PC-9 (cell line): Measurements from ENCODE around the gene EPB42. TPM values are rescaled to one million over a fixed set of nuclear protein-coding genes. Genes with fewer than 3 reads are reported as not detected.

ENCODE experiments used
- BruUV-seq: library from RNA; stranded (reverse); fragments of 400-500 nt; replicated peaks from 2 replicates; lab custom pipeline; 2021; lab: Mats Ljungman, UMichigan
- CTCF ChIA-PET: fragments of 300-600 bp; sonication (Branson Sonifier 250); formaldehyde crosslinking; loops from one replicate; lab custom pipeline; 2022; ENCODE audit warnings: antibody characterized with exemption; lab: Charles Lee
- POLR2A ChIA-PET: fragments of 300-600 bp; sonication (Branson Sonifier 250); formaldehyde crosslinking; loops from one replicate; lab custom pipeline; 2022; ENCODE audit warnings: antibody characterized with exemption; ENCODE audit not compliant: unreplicated experiment; lab: Charles Lee
- DNase-seq, 2 experiments: peaks; one replicate each; pipeline versions ENCODE4 v3.0.0 to v3.0.0-alpha.2; 2015 to 2022; ENCODE audit warnings: mixed read lengths in 1 of 2
- H2AFZ ChIP-seq: fragments of 200-600 bp; sonication (generic); 2 replicates; pipeline ENCODE4 v1.8.1; 2017; ENCODE audit warnings: antibody characterized with exemption
- H3F3A ChIP-seq: fragments of 200-600 bp; sonication (generic); 2 replicates; pipeline ENCODE4 v1.8.1; 2017; ENCODE audit warnings: antibody characterized with exemption, mild to moderate bottlenecking, low read depth; ENCODE audit not compliant: insufficient read depth
- H3K27ac ChIP-seq: fragments of 200-600 bp; sonication (generic); 2 replicates; pipeline ENCODE4 v1.6.1; 2016; ENCODE audit warnings: mixed run types
- H3K27me3 ChIP-seq: fragments of 200-600 bp; sonication (generic); 2 replicates; pipeline ENCODE4 v1.6.1; 2016; ENCODE audit warnings: low read depth, mixed run types; ENCODE audit not compliant: insufficient read depth
- H3K36me3 ChIP-seq: fragments of 200-600 bp; sonication (generic); 2 replicates; pipeline ENCODE4 v1.6.1; 2016; ENCODE audit warnings: low read depth, mixed run types
- H3K4me1 ChIP-seq: fragments of 200-600 bp; sonication (generic); replicated peaks from 2 replicates; pipeline ENCODE4 v1.6.1; 2016; ENCODE audit warnings: mixed run types; ENCODE audit not compliant: insufficient read depth
- H3K4me2 ChIP-seq: fragments of 200-600 bp; sonication (generic); 2 replicates; pipeline ENCODE4 v1.6.1; 2017; ENCODE audit warnings: mixed run types
- H3K4me3 ChIP-seq: fragments of 200-600 bp; sonication (generic); 2 replicates; pipeline ENCODE4 v1.6.1; 2016; ENCODE audit warnings: mixed run types
- H3K79me2 ChIP-seq: fragments of 200-600 bp; sonication (generic); 2 replicates; pipeline ENCODE4 v1.6.1; 2017; ENCODE audit warnings: low read depth, mixed run types
- H3K9me2 ChIP-seq: fragments of 200-600 bp; sonication (generic); 2 replicates; pipeline ENCODE4 v1.8.1; 2017; ENCODE audit warnings: mild to moderate bottlenecking; ENCODE audit not compliant: insufficient read depth
- H3K9me3 ChIP-seq: fragments of 200-600 bp; sonication (generic); 2 replicates; pipeline ENCODE4 v1.8.1; 2016; ENCODE audit warnings: low read depth; ENCODE audit not compliant: insufficient read depth
- H4K20me1 ChIP-seq: fragments of 200-600 bp; sonication (generic); 2 replicates; pipeline ENCODE4 v1.8.1; 2017; ENCODE audit not compliant: insufficient read depth
- CTCF ChIP-seq: fragments of 200-600 bp; sonication (generic); conservative IDR thresholded peaks from 2 replicates; pipeline ENCODE4 v1.6.1; 2017; ENCODE audit warnings: mixed run types, antibody characterized with exemption, mild to moderate bottlenecking, moderate library complexity
- EZH2 ChIP-seq: fragments of 200-600 bp; sonication (generic); IDR thresholded peaks from 2 replicates; pipeline ENCODE4 v1.8.0; 2017; ENCODE audit warnings: antibody characterized with exemption, low read depth
- intact Hi-C: fragments of 100-400 bp; cut with micrococcal nuclease; formaldehyde crosslinking; loops from one replicate; pipeline ENCODE4 v1.10.0; 2022; ENCODE audit not compliant: unreplicated experiment
- total RNA-seq: library from RNA; stranded (reverse); gene quantifications from 2 replicates; pipeline ENCODE4 v1.2.3, GENCODE V29; 2021

The EPB42 gene
- total RNA-seq, 1 experiment from 2014 or later: not detected

GRCh38 chr15:43190178-43190577 lies 30.6 kb downstream of the EPB42 start:
- Histone ChIP-seq H3K27ac (no peak overlapping the region), H3K4me1 (peaks cover 12% of the 10 kb centered on the region), H3K79me2 (peaks cover 13% of the 10 kb centered on the region; the same call in 1 of the 2 replicates), H3F3A (0 out of 2 replicates have a peak, but pooled peaks cover 2% of the 10 kb centered on the region), H3K9me2 (no peaks in the 10 kb centered on the region), H2AFZ (no peak overlapping the region), H3K4me3 (no peak overlapping the region), H3K4me2 (no peak overlapping the region), H3K27me3 (no peaks in the 10 kb centered on the region), H3K9me3 (no peaks in the 10 kb centered on the region), H4K20me1 (no peaks in the 10 kb centered on the region), H3K36me3 (0 out of 2 replicates have a peak, but pooled peaks cover 14% of the 10 kb centered on the region)
- POLR2A ChIA-PET: no interaction called here
- intact Hi-C loops: no loop called here
- no peak for DNase-seq
- no TSS peak for BruUV-seq
- CTCF ChIA-PET: no interaction called here
- no peak for TF ChIP-seq CTCF
- TF ChIP-seq EZH2: no peak

DNA sequence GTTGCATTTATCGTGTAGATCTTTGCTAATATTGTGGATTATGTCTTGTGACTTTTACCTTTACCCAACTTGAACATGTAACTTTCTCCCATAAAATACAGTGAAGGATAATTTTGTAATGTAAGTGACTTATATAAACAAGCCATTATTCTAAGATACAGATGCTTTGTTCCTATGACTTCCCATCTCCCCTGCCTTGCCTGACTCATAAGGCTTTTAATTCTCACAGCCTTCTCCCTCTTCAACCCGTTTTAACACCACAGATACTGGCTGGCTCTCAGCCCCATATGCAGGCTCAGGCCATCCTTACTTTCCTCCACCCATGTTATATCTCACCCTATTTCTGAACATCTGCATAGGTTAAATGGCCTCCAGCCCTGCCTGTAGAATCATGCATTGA lies 31.5 kb downstream of the EPB42 start:
- BruUV-seq: no TSS peak
- ChIA-PET POLR2A (no interaction called here), CTCF (interaction anchor here (0.6 kb wide), 1 partner anchor 94 kb away, joined by 3 read pairs; no protein-coding TSS in a partner anchor)
- Histone ChIP-seq H3F3A (peaks cover 11% of the 10 kb centered on the region; the same call in 1 of the 2 replicates), H3K4me2 (no peak overlapping the region), H3K9me2 (no peaks in the 10 kb centered on the region), H3K79me2 (peaks cover 13% of the 10 kb centered on the region; the same call in 1 of the 2 replicates), H3K27me3 (no peaks in the 10 kb centered on the region), H3K4me3 (no peak overlapping the region), H4K20me1 (no peaks in the 10 kb centered on the region), H3K36me3 (0 out of 2 replicates have a peak, but pooled peaks cover 9% of the 10 kb centered on the region), H3K4me1 (peaks cover 16% of the 10 kb centered on the region), H2AFZ (no peak overlapping the region), H3K9me3 (no peaks in the 10 kb centered on the region), H3K27ac (no peak overlapping the region)
- TF ChIP-seq CTCF: no peak
- no peak for TF ChIP-seq EZH2
- no peak for DNase-seq
- intact Hi-C loops: loop anchor here (5.0 kb wide), 1 partner anchor 487 kb away; no protein-coding TSS in a partner anchor

DNA sequence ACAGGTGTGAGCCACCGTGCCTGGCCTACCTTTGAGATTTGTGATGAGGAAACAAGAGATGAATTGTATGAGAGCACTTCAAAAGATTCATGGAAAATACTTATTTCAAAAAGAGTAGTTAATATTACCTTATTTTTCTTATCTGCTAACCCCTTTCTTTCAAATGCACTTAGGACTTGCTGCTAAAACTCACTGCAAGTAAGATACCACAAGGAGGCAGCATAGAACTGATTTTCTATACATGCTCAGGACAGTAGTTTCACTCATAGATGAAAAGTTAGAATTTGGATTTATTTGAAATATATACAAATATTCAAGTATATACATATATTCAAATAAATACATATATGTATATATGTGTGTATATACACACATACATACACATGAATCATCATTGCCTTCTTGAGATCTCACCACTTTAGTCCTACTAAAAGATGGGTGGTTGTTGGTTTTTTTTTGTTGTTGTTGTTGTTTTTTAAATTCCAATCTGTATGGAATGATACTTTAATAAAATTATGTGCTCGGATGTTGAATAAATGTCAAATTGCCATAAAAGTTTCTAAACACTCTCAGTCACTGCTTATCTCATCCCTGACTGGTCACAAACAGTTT lies 33.2 kb downstream of the EPB42 start:
- Histone ChIP-seq H3K79me2 (peaks cover 13% of the 10 kb centered on the region; the same call in 1 of the 2 replicates), H3F3A (peaks cover 16% of the 10 kb centered on the region; the same call in 1 of the 2 replicates), H3K4me1 (peaks cover 30% of the 10 kb centered on the region), H3K9me2 (no peaks in the 10 kb centered on the region), H3K4me2 (peak overlapping the region; percentile 97), H3K27ac (no peak overlapping the region), H3K4me3 (no peak overlapping the region), H3K36me3 (0 out of 2 replicates have a peak, but pooled peaks cover 9% of the 10 kb centered on the region), H3K9me3 (no peaks in the 10 kb centered on the region), H4K20me1 (no peaks in the 10 kb centered on the region), H2AFZ (no peak overlapping the region), H3K27me3 (no peaks in the 10 kb centered on the region)
- peak; percentile 73 for TF ChIP-seq CTCF
- no peak for TF ChIP-seq EZH2
- ChIA-PET CTCF (interaction anchor here (0.6 kb wide), 1 partner anchor 17 kb away, joined by 5 read pairs; no protein-coding TSS in a partner anchor), POLR2A (no interaction called here)
- BruUV-seq: no TSS peak
- peak in 1 of 2 experiments; percentile 52 for DNase-seq
- intact Hi-C loops: loop anchor here (5.0 kb wide), 1 partner anchor 485 kb away; no protein-coding TSS in a partner anchor
